HPDE6-E6E7 (cell line): ENCODE measurements around the gene DAB2.
"Not testable (repeated sequence)": the region's sequence is repeated elsewhere in the genome, so short reads cannot be mapped to it uniquely, and the experiment has no call there.

ENCODE experiments used
- DNase-seq: peaks from one replicate; pipeline ENCODE4 v3.0.0; 2011; ENCODE audit warnings: missing footprints; ENCODE audit errors: extremely low spot score

Gene DAB2

GRCh38 chr5:39420482-39421145 is 4.2 kb downstream of the DAB2 start:
- no peak for DNase-seq

DNA sequence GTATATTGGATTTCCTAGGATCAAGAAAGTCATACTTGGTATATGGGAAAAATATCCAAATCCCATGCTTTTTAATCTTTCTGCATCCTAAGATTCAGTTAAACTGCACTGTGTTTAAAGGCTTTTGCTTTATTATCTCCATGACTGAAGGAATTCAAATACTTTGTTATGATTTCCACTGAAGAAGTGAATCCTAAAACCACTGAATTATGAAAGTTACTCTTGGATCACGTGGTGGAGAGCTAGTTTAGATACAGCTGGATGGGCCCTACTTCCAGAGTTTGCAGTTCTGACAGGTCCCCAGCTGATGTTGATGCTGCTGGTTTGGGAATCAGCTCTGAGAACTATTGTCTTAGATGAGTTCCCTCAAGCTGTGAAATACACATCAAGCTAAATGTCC is 5.0 kb downstream of the DAB2 start:
- no peak for DNase-seq

DNA sequence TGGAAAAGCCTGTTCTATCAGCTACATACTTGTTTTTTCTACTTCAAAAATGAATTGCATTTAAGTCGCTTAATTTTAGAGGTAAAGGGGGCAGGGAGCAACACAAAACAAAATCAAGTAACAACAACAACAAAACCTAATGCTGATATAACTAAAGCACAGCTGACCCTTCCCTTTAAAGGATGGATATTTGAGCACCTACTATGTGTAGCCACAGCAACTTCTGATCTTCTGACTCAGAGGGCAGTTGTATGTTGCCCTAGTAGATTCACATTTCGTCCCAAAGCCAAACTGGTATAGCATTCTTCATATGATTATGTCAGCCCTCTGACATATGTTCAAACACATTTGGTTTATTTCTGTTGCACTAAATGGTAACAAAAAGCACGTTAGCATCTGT is 6.8 kb downstream of the DAB2 start:
- no peak for DNase-seq

- DNase-seq: no peak
Observed at GRCh38 chr5:39415201-39415600, 9.6 kb downstream of the DAB2 start.

DNA sequence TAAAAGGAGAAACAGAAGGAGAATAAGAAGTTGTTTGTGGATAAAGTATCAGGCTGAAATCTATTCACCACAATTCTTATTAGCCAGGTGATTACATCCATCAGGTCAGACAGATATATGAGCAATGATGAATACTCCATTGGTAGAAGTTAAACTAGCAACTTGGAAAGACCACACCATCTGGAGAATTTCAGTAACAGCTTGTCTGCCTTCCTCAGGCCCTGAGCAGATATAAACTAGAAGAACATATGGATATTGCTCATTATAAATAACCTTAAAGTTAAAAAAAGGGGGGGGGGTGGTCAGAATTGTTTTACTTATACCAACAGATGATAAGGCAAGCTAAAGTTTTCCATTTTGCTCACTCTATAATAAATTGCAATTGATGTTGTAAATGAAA is 10.4 kb downstream of the DAB2 start:
- DNase-seq: no peak

DNA sequence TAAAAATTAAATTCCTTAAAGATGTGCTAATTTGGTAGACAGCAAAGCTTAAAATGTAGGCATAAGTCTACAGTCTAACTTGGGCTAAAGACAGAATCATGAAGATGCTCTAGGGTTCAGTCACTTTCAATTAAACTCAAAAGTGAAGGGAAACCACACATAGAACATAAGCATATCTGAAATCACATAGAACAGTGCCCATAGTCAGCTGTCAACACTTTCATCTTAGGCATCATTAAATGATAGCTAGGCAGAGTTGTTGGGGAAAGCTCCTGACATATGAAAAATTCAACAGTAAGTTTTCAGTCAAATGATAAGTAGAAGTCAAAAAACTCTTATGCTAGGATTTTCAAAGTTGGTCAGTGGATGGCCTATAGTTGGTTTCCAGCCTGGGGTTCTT is 11.0 kb downstream of the DAB2 start:
- no peak for DNase-seq

GRCh38 chr5:39412721-39413394 is 11.9 kb downstream of the DAB2 start:
- no peak for DNase-seq

DNA sequence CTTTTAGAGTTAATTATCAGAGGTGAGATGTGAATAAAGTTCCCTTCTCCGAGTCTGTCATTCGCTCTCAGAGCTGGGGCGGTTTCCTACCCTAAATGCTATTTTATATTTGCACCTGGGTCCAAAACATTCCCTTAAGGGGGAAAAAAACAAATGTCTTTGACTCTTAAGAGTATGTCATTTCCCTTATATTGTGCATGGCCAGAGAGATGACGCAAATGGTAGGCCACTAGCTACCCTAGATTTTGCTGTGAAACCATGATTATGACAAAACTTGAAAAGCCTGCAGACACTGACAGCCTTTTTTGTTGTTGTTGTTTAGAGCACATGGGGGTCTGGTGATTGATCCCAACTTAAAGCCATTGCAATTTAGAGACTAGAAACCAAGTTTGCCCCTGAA is 12.8 kb downstream of the DAB2 start:
- DNase-seq: no peak

DNA sequence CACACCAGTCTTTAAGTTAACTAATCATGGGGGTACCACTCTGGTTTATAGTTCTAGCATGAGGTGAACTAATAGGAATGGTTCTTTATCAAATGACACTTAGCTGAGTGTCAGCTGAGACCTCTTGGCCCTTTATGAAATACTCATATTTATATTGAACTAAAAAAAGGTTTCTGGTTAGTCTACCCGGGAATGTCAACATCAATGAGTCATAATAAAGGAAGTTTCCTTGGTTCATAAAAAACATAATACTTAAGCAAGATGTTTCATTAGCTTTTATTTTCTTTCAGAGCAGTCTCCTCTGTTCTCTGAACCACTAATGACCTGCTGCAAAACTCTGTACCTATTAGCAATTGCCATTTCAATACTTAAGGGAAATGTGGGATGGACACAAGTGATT is 13.7 kb downstream of the DAB2 start:
- peak; percentile 35 for DNase-seq

GRCh38 chr5:39409033-39409432 is 15.7 kb downstream of the DAB2 start:
- no peak for DNase-seq

DNA sequence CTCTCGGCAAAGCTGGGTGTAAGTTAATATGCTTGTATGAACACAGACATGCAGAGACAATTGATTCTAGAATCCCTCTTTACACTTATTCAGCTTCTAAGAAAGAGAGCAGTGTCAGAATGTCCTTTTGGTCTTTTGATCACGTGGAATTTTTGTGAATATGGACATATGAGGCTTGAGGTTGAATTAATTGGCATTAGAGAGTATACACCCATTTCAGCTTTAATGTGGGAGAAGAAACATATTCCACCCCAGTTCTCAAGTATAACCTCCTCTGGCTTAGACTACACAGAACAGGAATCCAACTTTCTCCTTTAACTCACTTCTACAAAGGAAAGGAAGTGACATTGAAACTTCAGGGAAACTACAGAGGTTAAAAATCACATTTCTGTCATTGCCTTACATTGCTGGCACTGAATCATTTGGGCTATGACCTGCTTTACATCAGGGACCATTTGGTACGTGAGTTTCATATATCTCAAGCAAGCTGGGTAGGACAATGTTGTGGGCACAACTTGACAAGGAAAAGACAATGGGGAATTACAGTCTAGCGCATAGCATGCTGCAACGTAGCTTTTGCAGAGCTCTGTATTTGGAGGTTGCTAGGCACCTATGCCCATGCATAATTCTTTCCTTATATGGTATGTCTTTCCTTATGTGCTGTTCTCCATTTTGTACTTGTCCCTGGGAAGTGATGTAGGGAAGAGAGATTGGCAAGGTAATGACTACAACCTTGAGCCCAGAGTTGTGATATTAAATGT is 19.5 kb downstream of the DAB2 start:
- no peak for DNase-seq

DNA sequence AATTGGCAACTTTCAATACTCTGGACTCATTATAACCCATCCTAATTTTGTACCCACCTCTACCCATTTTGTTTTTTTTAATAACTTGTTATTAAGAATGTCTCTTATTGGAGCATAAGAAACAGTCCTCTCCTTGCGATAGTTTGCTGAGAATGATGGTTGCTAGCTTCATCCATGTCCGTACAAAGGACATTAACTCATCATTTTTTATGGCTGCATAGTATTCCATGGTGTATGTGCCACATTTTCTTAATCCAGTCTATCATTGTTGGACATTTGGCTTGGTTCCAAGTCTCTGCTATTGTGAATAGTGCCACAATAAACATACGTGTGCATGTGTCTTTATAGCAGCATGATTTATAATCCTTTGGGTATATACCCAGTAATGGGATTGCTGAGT is 21.0 kb downstream of the DAB2 start:
- not testable (repeated sequence) for DNase-seq

- DNase-seq: not testable (repeated sequence)
Observed at GRCh38 chr5:39402140-39402539, 22.6 kb downstream of the DAB2 start.

DNA sequence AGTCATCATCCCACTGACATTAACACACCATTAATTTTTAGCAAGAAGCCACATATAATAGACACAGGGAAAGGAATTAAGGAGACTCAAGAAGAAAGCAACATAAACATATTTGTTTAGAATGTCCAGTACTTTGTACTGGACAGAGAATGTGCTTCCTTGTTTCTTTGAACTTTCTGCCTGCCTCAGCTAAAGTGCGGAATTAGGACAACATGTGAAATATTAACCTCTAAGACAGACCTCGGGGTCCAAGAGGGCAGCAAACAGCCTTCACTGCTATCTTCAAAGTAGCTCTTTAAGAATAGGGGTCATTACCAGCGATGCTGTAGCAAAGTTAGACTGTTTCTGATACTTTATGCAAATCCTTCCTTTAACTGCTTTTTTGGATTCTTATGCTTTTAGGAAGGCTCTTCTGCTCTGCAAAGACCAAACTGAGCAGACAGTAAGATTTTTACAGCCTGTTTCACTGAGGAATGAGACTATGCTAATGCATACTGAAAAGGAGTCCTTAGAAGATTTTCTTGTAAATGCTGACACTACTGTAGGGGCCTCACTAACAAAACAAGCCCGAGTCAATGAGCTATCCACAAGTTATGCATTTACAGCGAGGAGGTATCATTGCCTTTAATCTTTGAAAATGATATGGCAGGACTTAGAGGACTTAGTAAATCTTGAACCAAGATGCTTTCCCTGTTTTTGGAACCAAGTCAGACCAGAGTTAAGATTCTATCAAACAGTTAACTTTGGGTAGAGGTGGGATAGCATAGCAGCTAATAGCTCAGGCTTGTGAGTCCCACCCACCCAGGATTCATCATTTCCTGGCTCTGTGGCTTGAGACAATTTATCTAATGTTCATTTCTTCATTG is 23.8 kb downstream of the DAB2 start:
- DNase-seq: no peak

DNA sequence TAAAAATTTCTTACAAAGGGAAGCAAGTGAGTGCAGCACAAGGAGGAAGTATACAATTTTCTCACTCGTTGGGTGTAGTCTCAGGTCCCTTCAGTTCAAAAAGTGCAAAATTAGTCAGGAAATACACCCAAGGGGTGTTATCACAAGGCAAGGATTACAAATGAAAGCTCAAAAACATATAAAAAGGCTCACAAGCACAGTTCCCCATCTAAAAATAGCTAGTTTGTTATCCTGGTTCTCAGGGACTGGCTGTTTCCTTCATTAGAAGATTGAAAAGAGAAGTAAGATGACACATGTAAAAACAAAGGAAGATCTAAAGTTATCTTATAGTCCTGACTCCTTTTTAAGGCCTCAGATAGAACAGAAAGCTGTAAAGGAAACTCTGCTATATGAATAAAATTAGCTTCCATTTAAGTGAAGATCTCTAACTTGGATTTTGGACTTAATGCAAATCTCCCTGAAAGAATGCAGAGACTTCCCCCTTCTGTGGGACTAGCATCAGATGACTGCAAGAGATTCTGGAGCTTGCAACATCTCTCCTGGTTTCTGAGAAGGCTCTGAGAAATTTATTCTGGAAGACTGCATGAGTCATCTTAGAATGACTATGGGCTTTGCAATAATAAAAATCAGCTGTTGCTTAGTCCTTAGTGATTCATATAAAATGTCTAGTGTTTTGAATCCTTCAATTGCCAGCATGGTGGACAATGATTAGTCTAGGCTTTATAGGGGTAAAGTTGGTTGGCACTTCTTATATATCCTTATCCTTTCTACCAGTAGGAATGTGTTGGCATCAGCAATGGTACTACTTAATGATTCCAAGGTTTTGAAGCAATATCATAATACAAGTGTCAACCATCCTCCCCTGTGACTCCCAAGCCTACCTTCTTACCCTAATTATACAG is 25.4 kb downstream of the DAB2 start:
- DNase-seq: peak; percentile 70

- no peak for DNase-seq
Observed at GRCh38 chr5:39396843-39397242, 27.9 kb downstream of the DAB2 start.

DNA sequence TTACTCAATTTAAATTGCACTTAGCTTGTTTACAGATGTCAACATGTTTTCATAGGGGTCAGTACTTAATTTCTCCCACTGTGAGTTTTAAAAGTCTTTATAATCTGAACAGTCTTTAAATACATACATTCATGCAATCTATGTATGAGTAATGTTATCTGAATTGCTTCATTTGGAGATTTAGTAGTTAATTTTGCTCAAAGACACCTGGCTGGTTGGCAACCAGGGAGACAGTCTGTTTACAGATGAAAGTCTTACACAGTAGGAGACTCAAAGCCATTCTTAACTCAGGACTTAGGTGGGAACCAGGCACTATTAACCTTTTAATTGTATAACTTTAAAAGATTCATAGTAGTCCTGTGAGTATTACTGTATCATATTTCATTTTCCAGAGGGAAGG is 29.3 kb downstream of the DAB2 start:
- no peak for DNase-seq

DNA sequence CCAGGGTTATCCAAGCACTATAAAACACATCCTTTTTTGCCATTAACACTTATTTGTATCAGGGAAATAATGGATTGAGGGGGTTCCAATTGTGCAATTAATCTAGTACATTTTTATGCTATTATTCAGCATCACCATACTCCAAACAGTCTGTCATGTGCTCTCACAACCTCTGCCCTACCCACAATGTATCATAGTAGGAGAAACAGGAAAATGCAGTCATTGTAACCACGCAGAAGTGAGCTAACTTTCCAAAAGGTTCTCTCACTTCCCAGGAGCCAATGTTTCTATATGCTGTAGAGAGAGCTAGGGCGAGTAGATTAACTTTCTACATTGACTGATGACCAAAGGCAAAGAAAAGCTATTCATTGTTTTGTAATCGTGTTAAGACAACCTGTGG is 29.8 kb downstream of the DAB2 start:
- DNase-seq: no peak

DNA sequence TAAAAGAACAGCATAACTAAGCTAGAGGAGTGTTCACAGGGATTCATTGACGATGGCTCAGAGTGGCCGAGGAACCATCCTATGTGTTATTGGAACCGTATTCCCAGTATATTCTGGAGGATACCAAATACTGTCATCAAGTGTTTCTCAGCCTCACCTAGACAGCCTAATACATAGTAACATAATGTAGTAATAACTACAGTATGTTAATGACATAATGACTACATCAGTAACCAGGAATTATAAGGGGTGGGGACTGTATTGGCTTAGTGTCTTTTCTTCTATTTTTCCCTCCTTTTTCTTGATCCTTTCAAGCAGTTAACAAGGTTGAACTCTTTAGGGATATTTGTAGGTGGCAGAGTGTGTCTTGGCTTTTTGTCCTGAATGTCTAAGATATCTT is 33.8 kb downstream of the DAB2 start:
- DNase-seq: no peak

- no peak for DNase-seq
Observed at GRCh38 chr5:39387293-39387692, 37.5 kb downstream of the DAB2 start.

DNA sequence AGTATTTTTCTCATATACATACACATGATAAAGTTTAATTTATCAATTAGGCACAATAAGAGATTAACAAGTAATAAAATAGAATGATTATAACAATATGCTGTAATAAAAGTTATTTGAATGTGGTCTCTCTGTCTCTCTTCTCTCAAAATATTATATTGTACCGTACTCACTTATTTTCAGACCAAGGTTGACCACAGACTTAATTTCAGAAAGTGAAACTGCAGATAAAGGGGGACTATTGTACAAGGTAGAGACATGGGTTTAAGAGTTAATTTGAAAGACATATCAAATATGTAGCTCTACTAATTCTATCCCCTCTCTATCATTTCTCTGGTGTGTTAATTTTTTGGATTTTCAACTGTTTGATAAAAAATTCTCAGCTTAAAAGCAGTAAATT is 40.5 kb downstream of the DAB2 start:
- no peak for DNase-seq
